ENCODE data around the gene PRRG4.
"Not testable (repeated sequence)": the region's sequence is repeated elsewhere in the genome, so short reads cannot be mapped to it uniquely, and the experiment has no call there.

The PRRG4 gene

GRCh38 chr11:32830796-32831195, 1.1 kb downstream of the PRRG4 start:
- no peak for DNase-seq (ENCODE audit: low read depth, low spot score)

GRCh38 chr11:32831221-32831620, 1.5 kb downstream of the PRRG4 start:
- DNase-seq (ENCODE audit: low read depth, low spot score), result no peak

- DNase-seq (ENCODE audit: low read depth, low spot score), result no peak
Measured at GRCh38 chr11:32833921-32834320, 4.2 kb downstream of the PRRG4 start.

GRCh38 chr11:32836946-32837345, 7.2 kb downstream of the PRRG4 start:
- no peak for DNase-seq (ENCODE audit: low read depth, low spot score)

- DNase-seq (ENCODE audit: low read depth, low spot score), result no peak
Measured at GRCh38 chr11:32838505-32839274, 9.0 kb downstream of the PRRG4 start.

- no peak for DNase-seq (ENCODE audit: low read depth, low spot score)
Measured at GRCh38 chr11:32839308-32839707, 9.6 kb downstream of the PRRG4 start.

- no peak for DNase-seq (ENCODE audit: low read depth, low spot score)
Measured at GRCh38 chr11:32840587-32840986, 10.9 kb downstream of the PRRG4 start.

- DNase-seq (ENCODE audit: low read depth, low spot score), result no peak
Measured at GRCh38 chr11:32843544-32843943, 13.8 kb downstream of the PRRG4 start.

- no peak for DNase-seq (ENCODE audit: low read depth, low spot score)
Measured at GRCh38 chr11:32847511-32847910, 17.8 kb downstream of the PRRG4 start.

- DNase-seq (ENCODE audit: low read depth, low spot score), result no peak
Measured at GRCh38 chr11:32849761-32850160, 20.0 kb downstream of the PRRG4 start.

- DNase-seq (ENCODE audit: low read depth, low spot score), result no peak
Measured at GRCh38 chr11:32851251-32851650, 21.5 kb downstream of the PRRG4 start.

GRCh38 chr11:32852207-32852606, 22.5 kb downstream of the PRRG4 start:
- peak; percentile 54 for DNase-seq (ENCODE audit: low read depth, low spot score)

GRCh38 chr11:32855601-32856000, 25.9 kb downstream of the PRRG4 start:
- no peak for DNase-seq (ENCODE audit: low read depth, low spot score)

- DNase-seq (ENCODE audit: low read depth, low spot score), result no peak
Measured at GRCh38 chr11:32858731-32859130, 29.0 kb downstream of the PRRG4 start.

GRCh38 chr11:32861850-32862577, 32.3 kb downstream of the PRRG4 start:
- no peak for DNase-seq (ENCODE audit: low read depth, low spot score)

GRCh38 chr11:32864555-32864954, 34.8 kb downstream of the PRRG4 start:
- no peak for DNase-seq (ENCODE audit: low read depth, low spot score)

- DNase-seq (ENCODE audit: low read depth, low spot score), result not testable (repeated sequence)
Measured at GRCh38 chr11:32868752-32869151, 39.0 kb downstream of the PRRG4 start.

GRCh38 chr11:32870676-32871075, 40.9 kb downstream of the PRRG4 start:
- DNase-seq (ENCODE audit: low read depth, low spot score), result no peak

- DNase-seq (ENCODE audit: low read depth, low spot score), result no peak
Measured at GRCh38 chr11:32874132-32874531, 44.4 kb downstream of the PRRG4 start.

GRCh38 chr11:32881286-32881685, 51.6 kb downstream of the PRRG4 start:
- no peak for DNase-seq (ENCODE audit: low read depth, low spot score)

- no peak for DNase-seq (ENCODE audit: low read depth, low spot score)
Measured at GRCh38 chr11:32883421-32883820, 53.7 kb downstream of the PRRG4 start.

GRCh38 chr11:32884023-32884422, 54.3 kb downstream of the PRRG4 start:
- no peak for DNase-seq (ENCODE audit: low read depth, low spot score)

GRCh38 chr11:32884770-32885384, 55.1 kb downstream of the PRRG4 start:
- DNase-seq (ENCODE audit: low read depth, low spot score), result no peak
